GM19468 (cell line): Measurements from ENCODE around the gene PP2D1.
"Not testable (repeated sequence)": the region's sequence is repeated elsewhere in the genome, so short reads cannot be mapped to it uniquely, and the experiment has no call there.

Experiments used
- ATAC-seq: cut with Tn5 transposase; IDR thresholded peaks from one replicate; pipeline ENCODE4 v1.9.1; 2021; ENCODE audit warnings: mild to moderate bottlenecking, moderate library complexity, moderate number of reproducible peaks; ENCODE audit not compliant: unreplicated experiment; ENCODE audit errors: extremely low read depth

The PP2D1 gene

GRCh38 chr3:19988904-19989303 lies 23.2 kb downstream of the PP2D1 start:
- not testable (repeated sequence) for ATAC-seq

- ATAC-seq: no peak
Observed at GRCh38 chr3:19972054-19972453, 40.0 kb downstream of the PP2D1 start.

- ATAC-seq: no peak
Observed at GRCh38 chr3:19970327-19970726, 41.7 kb downstream of the PP2D1 start.

GRCh38 chr3:19967812-19968211 lies 44.3 kb downstream of the PP2D1 start:
- no peak for ATAC-seq

GRCh38 chr3:19967208-19967607 lies 44.9 kb downstream of the PP2D1 start:
- no peak for ATAC-seq

- ATAC-seq: no peak
Observed at GRCh38 chr3:19961960-19962359, 50.1 kb downstream of the PP2D1 start.

GRCh38 chr3:19960696-19961095 lies 51.4 kb downstream of the PP2D1 start:
- no peak for ATAC-seq

- ATAC-seq: no peak
Observed at GRCh38 chr3:19959505-19959904, 52.6 kb downstream of the PP2D1 start.

GRCh38 chr3:19957354-19957753 lies 54.7 kb downstream of the PP2D1 start:
- ATAC-seq: not testable (repeated sequence)

- no peak for ATAC-seq
Observed at GRCh38 chr3:19954676-19955075, 57.4 kb downstream of the PP2D1 start.

GRCh38 chr3:19950316-19950715 lies 61.7 kb downstream of the PP2D1 start:
- no peak for ATAC-seq

GRCh38 chr3:19948226-19948591 lies 63.9 kb downstream of the PP2D1 start:
- ATAC-seq: no peak

- ATAC-seq: no peak
Observed at GRCh38 chr3:19947549-19948225, 64.4 kb downstream of the PP2D1 start.

- ATAC-seq: peak; percentile 98
Observed at GRCh38 chr3:19946832-19947548, 65.1 kb downstream of the PP2D1 start, which contains the start of gene RAB5A. Gene RAB5A, plus strand, starts transcription at chr3:19947097. Its CDS starts 3,802 bp downstream, at chr3:19950899.

- ATAC-seq: no peak
Observed at GRCh38 chr3:19945969-19946831, 65.9 kb downstream of the PP2D1 start.

GRCh38 chr3:19945534-19945933 lies 66.5 kb downstream of the PP2D1 start:
- ATAC-seq: no peak

GRCh38 chr3:19940643-19941042 lies 71.4 kb downstream of the PP2D1 start:
- no peak for ATAC-seq

- ATAC-seq: no peak
Observed at GRCh38 chr3:19938295-19938627, 73.8 kb downstream of the PP2D1 start.

GRCh38 chr3:19937459-19938294 lies 74.4 kb downstream of the PP2D1 start:
- ATAC-seq: no peak
